Uterus (tissue), 2 donors: ENCODE data around the gene LNPK.

Experiments used
- CTCF ChIP-seq, 4 experiments: fragments of 200-600 bp in 2 of 4; fragments of 450-650 bp in 2 of 4; sonication (generic) in 2 of 4; IDR thresholded peaks; one replicate each; pipeline ENCODE4 v1.5.1; 2016 to 2019; ENCODE audit warnings: antibody characterized with exemption in 4 of 4, mild to moderate bottlenecking in 2 of 4, moderate library complexity in 1 of 4
- POLR2A ChIP-seq, 2 donors: fragments of 450-650 bp; IDR thresholded peaks; one replicate each; pipeline ENCODE4 v1.6.1; 2016; ENCODE audit warnings: antibody characterized with exemption in 2 of 2, mild to moderate bottlenecking in 1 of 2, moderate library complexity in 1 of 2

- no peak for TF ChIP-seq POLR2A (IDR thresholded peaks at IDR 0.05)
- TF ChIP-seq CTCF (IDR thresholded peaks at IDR 0.05): no peak
These were observed 20.0 kb upstream of the LNPK start for GRCh38 chr2:176022048-176022447.
